HG02943 (cell line): ENCODE measurements around the gene ERFL.

Experiments
- ATAC-seq: cut with Tn5 transposase; IDR thresholded peaks from one replicate; pipeline ENCODE4 v1.9.1; 2021; ENCODE audit warnings: mild to moderate bottlenecking, low read depth, moderate library complexity; ENCODE audit not compliant: unreplicated experiment

Gene ERFL

GRCh38 chr19:41927497-41928192, 604 bp downstream of the ERFL start:
- ATAC-seq = no peak

GRCh38 chr19:41926763-41927496, 1.3 kb downstream of the ERFL start:
- ATAC-seq = no peak

GRCh38 chr19:41926028-41926762, 2.1 kb downstream of the ERFL start:
- no peak for ATAC-seq

- no peak for ATAC-seq
These were observed 2.8 kb downstream of the ERFL start for GRCh38 chr19:41925208-41926003.

- ATAC-seq = no peak
These were observed 3.8 kb downstream of the ERFL start for GRCh38 chr19:41924151-41925145.

GRCh38 chr19:41923045-41923788, 5.0 kb downstream of the ERFL start:
- no peak for ATAC-seq

- no peak for ATAC-seq
These were observed 5.7 kb downstream of the ERFL start for GRCh38 chr19:41922585-41922984.

GRCh38 chr19:41921577-41922576, 6.4 kb downstream of the ERFL start:
- ATAC-seq = no peak

- no peak for ATAC-seq
These were observed 7.2 kb downstream of the ERFL start for GRCh38 chr19:41920882-41921576.

- no peak for ATAC-seq
These were observed 8.1 kb downstream of the ERFL start for GRCh38 chr19:41919948-41920712.

GRCh38 chr19:41918653-41919244, 9.5 kb downstream of the ERFL start:
- no peak for ATAC-seq

- no peak for ATAC-seq
These were observed 10.2 kb downstream of the ERFL start for GRCh38 chr19:41918095-41918494.

- ATAC-seq = no peak
These were observed 10.6 kb downstream of the ERFL start for GRCh38 chr19:41917676-41918075.

- ATAC-seq = no peak
These were observed 12.4 kb downstream of the ERFL start for GRCh38 chr19:41915776-41916414.

- ATAC-seq = no peak
These were observed 13.1 kb downstream of the ERFL start for GRCh38 chr19:41915021-41915775.
